RCC 7860 (cell line): ENCODE data around the gene LCOR.
A peak's percentile ranks its signal among the peaks of the same experiment; 100 is the strongest.
"Not testable (repeated sequence)": the region's sequence is repeated elsewhere in the genome, so short reads cannot be mapped to it uniquely, and the experiment has no call there.

Experiments
- DNase-seq: peaks from one replicate; pipeline ENCODE4 v3.0.0-alpha.2; 2015; ENCODE audit warnings: low spot score
- FAIRE-seq: peaks from 2 replicates; lab custom pipeline; 2012; peaks lifted over from hg19 to GRCh38; lab: Jason Lieb, UNC

The LCOR gene

DNA sequence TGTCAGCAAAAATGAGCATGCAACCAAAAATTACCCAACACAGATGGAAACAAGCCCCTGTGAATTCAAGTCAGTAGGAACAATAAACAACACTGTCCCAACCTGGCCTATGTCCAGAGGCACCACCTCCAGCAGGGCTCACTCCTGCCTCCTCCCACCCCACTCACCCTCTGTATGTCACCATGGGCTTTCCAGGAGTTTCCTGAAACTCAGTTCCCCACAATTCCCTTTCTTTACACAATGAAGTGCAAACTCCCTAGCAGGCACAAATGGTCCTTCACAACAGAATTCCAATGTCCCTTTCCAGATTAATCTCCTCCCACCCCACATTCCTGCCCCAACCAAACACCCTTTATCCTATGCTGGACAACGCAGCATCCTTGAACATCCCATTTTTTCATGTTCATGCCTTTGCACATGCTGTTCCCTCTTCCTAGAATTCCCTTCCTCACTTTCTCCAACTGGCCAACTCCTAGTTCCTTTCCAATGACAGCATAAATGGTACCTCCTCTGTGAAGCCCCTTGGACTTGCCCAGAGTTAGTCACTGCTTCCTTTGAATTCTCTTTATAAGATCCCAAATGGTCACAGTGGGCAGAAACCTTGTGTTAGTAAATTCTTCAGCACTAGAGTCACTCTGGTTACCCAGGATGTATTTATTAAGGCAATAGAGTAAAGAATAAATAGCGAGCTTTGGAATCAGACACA is 196.2 kb downstream of the LCOR start:
- peak; percentile 44 for DNase-seq
- no peak for FAIRE-seq

DNA sequence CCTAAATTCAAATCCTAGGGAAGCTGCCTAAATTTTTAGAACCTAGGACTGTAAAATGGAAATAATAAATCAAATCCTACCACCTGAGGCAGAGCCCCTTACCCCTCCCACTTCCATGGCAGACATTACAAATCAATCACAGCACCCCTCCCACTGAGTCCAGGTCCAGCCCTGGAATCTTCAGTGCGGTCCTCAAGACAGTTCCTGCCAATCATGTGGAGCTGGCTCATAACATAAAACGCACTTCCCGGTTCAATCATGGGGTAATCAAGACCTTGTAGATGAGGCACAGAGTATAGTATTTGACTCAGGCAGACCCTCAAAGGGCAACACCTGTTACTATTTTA is 196.7 kb downstream of the LCOR start:
- DNase-seq: no peak
- FAIRE-seq: no peak

DNA sequence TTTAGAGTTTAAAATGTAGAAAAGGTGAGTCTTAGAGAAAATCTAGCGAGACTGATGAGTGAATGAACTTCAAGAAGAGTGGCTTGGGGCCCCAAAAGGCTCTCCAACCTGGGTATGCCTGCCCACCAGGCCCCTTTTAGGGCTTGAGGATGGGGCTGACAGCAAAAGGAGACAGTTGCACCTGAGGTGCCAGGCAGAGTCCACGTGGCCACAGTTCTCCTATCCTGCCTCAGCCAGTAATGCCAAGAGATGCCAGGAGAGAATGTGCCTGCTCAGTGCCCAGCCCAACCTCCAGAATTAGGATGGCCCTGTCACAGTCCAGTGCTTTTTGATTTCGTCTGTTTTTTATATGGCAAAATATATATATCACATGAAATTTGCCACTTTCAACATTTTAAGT is 197.2 kb downstream of the LCOR start:
- DNase-seq (no peak), FAIRE-seq (no peak)

DNA sequence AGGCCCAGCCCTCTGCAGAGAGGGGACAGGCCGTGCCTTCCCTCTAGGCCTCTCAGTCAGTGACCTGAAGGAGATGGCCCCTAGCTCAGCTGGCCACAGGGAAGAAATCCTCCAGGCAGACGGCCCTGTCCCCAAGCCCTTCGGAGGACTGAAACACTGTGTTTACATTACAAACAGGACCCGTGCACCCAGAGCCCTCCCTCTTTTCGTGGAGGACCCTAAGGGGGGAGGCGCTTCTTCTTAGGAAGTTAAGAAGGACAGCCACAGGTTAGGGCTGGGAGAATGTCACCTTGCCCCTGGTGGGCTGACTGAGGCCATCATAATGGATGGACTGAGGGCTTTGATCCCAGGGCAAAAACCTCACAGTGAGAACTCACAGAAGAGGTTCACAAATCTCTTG is 198.8 kb downstream of the LCOR start:
- FAIRE-seq: no peak
- no peak for DNase-seq

DNA sequence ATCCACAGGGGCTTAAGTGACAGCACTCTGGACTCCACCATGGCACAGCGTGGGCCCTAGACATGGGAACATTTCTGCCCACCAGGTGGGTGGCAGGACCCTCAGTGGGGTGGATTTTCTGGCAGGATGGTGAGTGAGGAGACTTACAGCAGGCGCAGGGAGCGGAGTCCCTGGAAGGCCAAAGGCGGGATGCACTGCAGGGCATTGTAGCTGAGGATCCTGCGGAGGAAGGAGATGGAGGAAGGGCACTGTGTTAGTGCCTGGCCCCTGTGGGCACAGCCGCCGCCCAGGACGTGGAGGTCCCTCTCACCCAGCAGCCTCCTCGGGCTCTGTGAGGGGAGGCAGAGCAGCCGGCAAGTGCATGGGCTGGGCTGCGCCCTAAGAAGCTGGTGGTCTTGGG is 199.4 kb downstream of the LCOR start:
- FAIRE-seq (no peak), DNase-seq (no peak)

DNA sequence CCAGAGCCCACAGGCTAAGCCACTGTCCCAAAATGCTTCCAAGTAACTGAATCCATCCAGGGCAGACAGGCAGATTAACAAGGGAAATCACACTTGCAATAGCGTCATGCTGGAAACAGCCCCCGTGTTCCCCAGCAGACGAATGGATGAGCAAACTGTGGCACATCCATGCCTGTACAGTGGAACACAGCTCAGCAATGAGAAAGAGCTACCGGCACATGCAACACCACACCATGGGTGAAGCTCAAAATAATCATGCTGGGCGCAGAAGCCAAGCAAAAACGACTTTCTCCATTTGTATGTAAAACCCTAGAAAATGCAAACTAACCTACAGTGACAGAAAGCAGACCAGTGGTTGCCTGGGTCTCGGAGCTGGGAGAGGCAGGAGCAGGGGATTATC is 200.5 kb downstream of the LCOR start:
- FAIRE-seq (no peak), DNase-seq (no peak)

DNA sequence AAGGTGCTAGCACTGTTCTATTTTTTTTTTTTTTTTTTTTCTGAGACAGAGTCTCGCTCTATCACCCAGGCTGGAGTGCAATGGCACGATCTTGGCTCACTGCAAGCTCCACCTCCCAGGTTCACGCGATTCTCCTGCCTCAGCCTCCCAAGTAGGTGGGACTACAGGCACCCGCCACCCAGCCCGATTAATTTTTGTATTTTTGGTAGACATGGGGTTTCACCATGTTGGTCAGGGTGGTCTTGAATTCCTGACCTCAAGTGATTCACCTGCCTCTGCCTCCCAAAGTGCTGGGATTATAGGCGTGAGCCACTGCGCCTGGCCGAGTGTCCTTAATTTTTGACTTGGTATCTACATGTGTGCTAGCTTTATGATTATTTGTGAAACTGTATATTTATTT is 201.7 kb downstream of the LCOR start:
- FAIRE-seq, DNase-seq: not testable (repeated sequence)

DNA sequence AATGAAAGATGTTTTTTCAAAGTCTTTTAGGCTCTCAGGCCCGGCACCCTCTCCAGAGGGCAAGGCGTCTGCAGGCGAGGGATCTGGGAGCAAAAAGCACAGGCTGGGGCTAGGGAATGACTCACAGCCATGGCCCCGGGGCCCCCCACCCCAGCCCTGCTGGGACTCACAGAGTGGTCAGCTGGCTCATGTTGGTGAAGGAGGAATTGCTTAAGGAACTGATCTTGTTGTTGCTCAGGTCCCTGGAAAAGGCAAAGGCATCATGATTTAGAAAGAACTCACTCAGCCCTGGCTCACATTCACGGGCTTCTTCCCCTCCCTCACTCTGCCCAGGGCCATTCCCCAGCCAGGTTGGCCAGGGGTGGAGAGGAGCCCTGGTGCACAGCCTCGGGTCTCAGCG is 202.2 kb downstream of the LCOR start:
- no peak for DNase-seq
- FAIRE-seq: no peak

DNA sequence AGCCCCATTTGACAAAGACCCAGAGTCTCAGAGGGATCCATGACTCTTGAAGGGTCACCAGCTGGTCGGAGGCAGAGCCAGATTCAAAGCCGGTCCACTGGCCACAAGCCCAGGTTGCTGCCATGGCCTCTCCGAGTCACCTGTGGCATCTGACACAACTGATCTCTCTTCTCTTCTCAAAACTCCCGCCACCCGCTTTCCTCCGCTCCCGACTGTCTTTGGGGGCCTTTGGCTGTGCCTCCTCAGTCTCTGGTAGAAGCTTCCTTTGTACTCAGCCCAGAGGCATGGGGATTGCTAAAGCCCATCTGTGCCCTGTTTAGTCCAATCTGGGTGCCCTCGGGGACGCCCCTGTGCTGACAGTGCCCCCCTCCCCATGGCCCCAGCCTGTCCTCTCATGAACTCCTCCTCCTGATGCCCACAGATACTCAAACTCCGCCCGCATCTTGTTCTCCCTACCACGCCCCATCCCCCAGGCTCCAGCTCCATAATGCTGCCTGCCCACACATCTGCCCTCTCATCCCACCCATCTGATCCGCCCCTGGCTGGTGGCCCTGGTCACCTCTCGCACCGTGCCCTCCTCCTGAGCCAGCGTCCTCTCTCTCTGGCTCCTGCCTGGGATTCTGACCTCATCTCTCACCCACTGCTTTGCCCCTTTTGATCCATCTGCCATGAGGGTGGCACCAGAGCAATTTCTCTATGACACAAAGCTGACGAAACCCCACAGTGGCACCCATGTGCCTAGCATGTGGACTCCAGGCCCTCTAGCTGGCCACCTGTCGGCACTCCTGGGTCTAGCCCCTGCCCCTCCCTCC is 203.1 kb downstream of the LCOR start:
- no peak for DNase-seq
- no peak for FAIRE-seq

DNA sequence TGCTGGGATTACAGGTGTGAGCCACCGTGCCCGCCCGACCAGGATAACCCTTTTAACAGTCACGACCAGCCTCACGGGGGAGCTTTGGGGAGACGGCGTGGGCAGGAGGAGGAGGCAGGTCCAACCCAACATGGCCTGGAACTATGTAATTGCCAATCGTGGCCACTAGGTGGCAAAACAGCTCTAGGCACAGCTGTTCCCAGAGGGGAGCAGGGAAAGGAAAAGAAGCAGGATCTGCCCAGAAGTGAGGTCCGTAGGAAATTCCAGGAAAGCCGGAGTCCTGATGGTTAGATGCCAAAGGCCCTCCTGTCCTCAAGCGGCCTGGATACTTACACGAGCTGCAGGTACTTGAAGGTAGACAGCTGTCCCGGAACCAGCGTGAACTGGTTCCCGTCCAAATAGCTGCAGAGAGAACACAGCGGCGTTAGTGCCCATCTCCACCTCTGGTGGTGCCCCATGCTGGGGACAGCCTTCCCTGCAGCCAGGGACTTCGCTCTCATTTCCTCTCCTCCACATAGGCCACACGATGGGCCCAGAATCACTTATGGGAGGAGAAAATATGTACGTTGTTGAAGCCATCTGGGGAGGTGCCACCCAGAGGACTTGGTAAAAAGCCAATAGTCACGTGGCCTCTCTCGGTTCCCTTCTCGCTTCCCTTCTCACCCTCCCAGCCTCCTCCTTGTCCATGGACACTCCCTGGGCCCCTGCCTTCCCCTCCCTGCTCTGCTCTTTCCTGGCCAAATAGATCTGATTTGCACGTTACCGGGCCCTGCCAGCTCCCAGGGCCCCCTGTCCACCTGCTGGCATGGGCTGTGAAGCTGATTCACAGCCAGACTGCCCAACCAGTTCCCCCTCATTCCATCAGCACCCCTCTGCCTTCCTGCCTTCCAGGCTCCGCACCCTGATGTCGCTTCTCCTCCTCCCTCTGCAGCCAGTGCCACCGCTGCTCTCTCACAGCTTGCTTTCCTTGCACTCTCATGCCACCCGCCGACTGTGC is 205.6 kb downstream of the LCOR start:
- FAIRE-seq (no peak), DNase-seq (peak; percentile 65)

DNA sequence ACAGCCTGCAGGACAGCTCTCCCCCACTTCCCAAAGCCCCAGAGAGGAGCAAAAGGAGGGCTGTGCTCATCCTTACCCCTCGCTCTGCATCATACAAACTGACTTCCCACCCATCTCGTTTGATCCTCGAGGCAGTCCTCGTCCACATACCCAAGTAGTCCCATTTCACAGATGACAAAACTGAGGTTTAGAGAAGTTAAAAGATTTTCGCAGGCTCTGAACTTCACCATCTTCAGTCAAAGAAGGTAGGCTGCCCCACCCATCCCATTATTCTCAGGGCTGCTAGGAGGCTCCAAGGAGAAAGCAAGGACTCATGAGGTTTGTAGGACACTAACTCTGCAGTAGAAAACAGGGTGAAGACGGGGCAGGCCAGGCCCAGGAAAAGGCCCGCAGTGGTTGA is 206.6 kb downstream of the LCOR start:
- DNase-seq (no peak), FAIRE-seq (no peak)

DNA sequence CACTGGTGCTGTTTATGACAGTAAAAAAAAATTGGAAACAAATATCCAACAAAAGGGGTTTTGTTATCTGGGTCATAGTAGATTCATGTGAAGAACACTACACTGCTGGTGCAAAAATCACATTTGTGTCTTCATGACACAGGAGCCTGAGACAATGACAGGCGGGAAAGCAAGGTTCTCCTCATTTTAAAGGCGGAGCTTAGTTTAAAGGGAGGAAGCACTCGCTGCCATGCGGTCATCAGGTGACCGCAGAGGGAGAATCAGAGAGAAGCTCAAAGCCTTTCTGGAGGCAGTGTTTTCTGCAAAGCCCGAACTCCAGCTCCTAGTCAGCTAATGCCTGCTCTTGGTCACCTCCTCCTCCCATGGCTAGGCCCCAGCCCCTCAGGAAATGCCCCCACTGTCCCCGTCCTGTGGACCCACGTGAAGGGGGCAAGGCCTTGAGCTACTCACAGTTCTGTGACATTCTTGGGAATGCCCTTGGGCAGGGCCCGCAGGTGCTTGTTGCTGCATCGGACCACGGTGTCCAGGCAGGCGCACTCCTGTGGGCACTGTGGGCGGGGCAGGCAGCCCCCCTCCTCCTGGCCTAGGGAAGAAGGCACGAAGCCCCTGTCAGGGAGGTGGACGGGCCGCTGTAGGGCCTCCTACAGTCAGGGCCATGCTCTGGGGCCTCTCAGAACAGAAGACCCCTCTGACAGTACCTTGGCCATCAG is 207.6 kb downstream of the LCOR start:
- no peak for FAIRE-seq
- DNase-seq: no peak

DNA sequence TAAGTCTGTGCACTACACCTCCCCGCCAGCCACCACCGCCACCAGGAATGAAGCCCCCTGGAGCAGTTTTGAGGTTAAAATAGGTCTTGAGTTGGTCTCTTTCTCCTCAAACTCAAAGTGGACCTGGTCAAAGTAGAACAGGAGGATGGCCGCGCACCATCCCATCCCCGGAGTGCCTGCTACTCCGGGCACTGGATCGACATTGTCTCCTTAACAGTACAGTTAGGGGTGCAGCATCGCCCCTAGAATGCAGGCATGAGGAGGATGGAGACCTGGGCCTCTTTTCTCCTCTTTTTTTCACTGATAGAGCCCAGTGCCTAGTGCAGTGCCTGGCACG is 208.1 kb downstream of the LCOR start:
- no peak for FAIRE-seq
- no peak for DNase-seq

DNA sequence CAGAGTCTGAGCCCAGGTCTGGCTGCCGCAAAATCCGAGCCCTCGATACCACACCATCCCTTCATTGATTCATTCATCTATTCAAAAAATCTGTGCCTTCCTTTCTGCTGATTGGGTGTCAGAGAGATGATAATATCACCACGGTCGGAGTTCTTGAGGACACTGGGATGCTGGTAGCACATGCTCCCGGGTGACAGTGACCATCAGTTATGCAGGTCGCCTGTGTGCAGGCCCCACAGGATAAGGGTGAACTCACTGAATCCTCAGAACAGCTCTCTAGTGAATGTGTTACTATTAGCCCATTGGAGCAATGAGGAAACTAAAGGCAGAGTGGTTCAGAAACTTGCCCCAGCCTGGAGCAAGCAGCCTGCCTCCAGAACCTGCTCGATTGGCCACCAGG is 208.6 kb downstream of the LCOR start:
- DNase-seq (no peak), FAIRE-seq (no peak)

DNA sequence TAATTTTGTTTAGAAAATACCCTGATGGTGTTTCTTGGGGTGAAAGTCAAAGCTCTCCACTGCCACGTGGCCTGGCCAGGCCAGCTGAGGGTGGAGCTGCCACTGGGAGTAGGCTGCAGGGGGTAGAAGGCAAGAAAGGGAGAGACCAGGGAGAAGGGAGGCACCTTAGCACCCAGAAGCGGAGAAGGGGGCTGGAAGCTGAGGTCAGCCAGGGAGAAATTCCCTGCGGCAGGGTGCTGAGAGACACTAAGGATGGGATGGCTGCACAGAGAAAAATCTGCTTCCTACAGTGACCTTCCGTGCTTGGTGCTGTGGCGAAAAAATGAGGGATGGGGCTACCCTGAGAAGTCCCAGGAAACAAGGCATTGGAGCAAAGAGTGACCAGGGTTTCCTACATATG is 210.0 kb downstream of the LCOR start:
- no peak for FAIRE-seq
- DNase-seq: no peak

DNA sequence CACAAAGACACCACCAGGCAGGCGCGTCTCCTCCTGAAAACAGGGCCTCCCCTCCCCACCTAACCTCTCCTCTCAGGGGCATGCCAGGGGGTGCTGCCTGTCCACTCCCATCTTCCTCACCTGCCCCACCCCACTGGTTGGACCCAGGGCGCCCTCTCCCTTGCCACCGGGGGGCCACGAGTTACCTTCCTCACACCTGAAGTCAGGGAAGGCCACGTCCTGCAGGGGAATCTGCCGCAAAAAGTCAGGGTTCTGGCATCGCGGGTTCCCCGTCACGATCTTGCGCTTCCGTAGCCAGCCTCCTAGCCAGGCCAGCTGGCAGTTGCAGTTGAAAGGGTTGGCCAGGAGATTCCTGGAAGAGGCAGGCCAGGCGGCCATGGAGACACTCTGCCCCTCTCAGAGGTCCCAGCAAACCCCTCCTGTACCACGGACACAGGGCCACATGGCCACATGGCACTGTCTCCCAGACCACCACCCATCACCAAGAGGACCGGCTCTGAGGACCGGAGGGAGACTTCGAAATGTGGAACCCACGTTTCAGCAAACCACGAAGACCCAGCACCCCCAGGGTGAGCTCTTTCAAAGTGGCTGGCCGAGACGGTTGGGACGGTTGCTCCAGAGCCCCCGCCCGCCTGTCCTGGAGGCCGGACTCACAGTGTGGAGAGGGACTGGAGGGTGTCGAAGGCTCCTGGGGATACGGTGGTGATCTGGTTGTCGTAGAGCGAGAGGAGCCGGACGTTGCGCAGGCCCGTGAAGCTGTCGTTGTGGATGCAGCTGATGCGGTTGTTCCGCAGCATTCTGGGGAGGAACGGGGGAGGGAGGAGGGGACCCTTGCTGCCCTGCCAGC is 210.8 kb downstream of the LCOR start:
- FAIRE-seq: no peak
- DNase-seq: no peak

DNA sequence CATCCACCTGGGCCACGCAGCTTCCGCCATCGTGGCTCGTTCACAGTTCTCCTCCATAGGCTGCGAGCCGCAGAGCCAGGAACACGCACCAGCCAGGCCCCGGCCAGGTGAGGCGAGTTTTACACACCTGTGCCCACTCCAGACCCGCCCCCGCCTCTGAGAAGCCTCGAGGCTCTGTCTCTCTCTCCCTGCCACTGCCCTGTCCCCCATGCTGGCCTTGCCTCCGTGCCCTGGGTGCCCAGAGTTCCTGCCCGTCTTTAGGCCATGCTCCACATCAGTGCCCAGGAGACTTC is 211.4 kb downstream of the LCOR start:
- no peak for FAIRE-seq
- DNase-seq: no peak
